BJ (cell line): ENCODE measurements around the gene CCDC136. TPM values are rescaled to one million over a fixed set of nuclear protein-coding genes. Genes with fewer than 3 reads are reported as not detected.

ENCODE experiments used
- CTCF ChIA-PET: fragments of 350-600 bp; formaldehyde crosslinking; extraction: SDS; loops from one replicate; lab custom pipeline; 2021; ENCODE audit warnings: antibody characterized with exemption, inconsistent platforms; lab: Yijun Ruan, JAX
- POLR2A ChIA-PET: fragments of 300-600 bp; sonication (Branson Sonifier 250); formaldehyde crosslinking; extraction: SDS; loops from one replicate; lab custom pipeline; 2021; ENCODE audit warnings: antibody characterized with exemption; lab: Charles Lee
- DNase-seq: peaks from one replicate; pipeline ENCODE4 v3.0.0-alpha.2; 2011; ENCODE audit warnings: low read depth
- H3K27me3 ChIP-seq: 2 replicates; pipeline ENCODE4 v1.6.0; 2011; ENCODE audit warnings: low read length; ENCODE audit not compliant: control insufficient read depth, insufficient read depth
- H3K36me3 ChIP-seq: 2 replicates; pipeline ENCODE4 v1.5.1; 2011; ENCODE audit warnings: low read length; ENCODE audit not compliant: control insufficient read depth, insufficient read depth
- H3K4me3 ChIP-seq: 2 replicates; pipeline ENCODE4 v1.5.1; 2011; ENCODE audit warnings: low read depth, mild to moderate bottlenecking, control low read depth, low read length
- polyA plus RNA-seq: library from polyadenylated mRNA; depleted of rRNA; stranded (reverse); fragments of >200 nt; gene quantifications from 2 replicates; pipeline ENCODE4 v1.2.3, GENCODE V29; 2011
- TF ChIP-seq, protein P1 (sequence below): IDR thresholded peaks from 2 replicates; pipeline ENCODE4 v1.5.1; 2011; ENCODE audit warnings: low read depth, mild to moderate bottlenecking, control low read depth, inconsistent platforms, low read length, moderate library complexity; ENCODE audit not compliant: insufficient read depth

CCDC136 gene
- polyA plus RNA-seq, 1 experiment = 13.2 TPM

DNA sequence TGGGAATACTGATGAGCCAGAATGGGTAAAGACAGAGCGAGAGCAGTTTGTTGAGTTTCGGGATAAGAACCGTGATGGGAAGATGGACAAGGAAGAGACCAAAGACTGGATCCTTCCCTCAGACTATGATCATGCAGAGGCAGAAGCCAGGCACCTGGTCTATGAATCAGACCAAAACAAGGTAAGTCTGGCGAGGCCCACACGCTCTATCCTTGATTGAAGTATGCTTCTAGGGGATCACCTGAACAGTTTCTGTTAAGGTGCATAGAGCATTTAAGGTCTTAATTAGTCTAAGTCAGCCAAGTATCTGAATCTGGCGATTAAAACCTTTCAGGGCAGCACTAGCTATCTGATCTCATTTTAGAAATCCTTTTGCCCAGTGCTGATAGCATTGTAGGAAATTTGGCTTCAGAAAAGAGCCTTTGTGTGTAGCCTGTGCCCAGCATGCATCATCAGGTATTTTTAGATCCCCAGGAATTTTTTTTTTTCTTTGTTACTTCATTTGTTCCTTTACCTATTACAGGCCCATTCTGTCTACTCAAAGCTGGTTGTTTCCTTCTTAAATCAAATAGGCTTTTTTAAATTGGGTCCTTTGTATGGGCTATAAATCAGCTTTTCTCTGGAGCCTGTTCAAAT, 24.2 kb upstream of the CCDC136 start:
- TF ChIP-seq, protein P1, sequence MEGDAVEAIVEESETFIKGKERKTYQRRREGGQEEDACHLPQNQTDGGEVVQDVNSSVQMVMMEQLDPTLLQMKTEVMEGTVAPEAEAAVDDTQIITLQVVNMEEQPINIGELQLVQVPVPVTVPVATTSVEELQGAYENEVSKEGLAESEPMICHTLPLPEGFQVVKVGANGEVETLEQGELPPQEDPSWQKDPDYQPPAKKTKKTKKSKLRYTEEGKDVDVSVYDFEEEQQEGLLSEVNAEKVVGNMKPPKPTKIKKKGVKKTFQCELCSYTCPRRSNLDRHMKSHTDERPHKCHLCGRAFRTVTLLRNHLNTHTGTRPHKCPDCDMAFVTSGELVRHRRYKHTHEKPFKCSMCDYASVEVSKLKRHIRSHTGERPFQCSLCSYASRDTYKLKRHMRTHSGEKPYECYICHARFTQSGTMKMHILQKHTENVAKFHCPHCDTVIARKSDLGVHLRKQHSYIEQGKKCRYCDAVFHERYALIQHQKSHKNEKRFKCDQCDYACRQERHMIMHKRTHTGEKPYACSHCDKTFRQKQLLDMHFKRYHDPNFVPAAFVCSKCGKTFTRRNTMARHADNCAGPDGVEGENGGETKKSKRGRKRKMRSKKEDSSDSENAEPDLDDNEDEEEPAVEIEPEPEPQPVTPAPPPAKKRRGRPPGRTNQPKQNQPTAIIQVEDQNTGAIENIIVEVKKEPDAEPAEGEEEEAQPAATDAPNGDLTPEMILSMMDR = no peak
- Histone ChIP-seq H3K36me3 (peaks cover 21% of the 10 kb centered on the region), H3K27me3 (no peaks in the 10 kb centered on the region), H3K4me3 (no peak overlapping the region)
- ChIA-PET POLR2A (no interaction called here), CTCF (interaction anchor here (0.6 to 0.7 kb wide), 2 partner anchors 63 to 341 kb away, joined by 4 to 5 read pairs; no protein-coding TSS in a partner anchor)
- no peak for DNase-seq

DNA sequence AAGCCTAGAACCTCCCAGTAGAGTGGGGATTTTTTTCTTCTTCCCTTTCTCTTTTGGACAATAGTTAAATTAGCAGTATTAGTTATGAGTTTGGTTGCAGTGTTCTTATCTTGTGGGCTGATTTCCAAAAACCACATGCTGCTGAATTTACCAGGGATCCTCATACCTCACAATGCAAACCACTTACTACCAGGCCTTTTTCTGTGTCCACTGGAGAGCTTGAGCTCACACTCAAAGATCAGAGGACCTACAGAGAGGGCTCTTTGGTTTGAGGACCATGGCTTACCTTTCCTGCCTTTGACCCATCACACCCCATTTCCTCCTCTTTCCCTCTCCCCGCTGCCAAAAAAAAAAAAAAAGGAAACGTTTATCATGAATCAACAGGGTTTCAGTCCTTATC, 21.5 kb upstream of the CCDC136 start:
- POLR2A ChIA-PET = no interaction called here
- TF ChIP-seq, protein P1 = no peak
- CTCF ChIA-PET = interaction anchor here (0.7 kb wide), 1 partner anchor 12 kb away, joined by 3 read pairs; no protein-coding TSS in a partner anchor
- H3K27me3 ChIP-seq = no peaks in the 10 kb centered on the region
- no peak overlapping the region for H3K4me3 ChIP-seq
- peaks cover 17% of the 10 kb centered on the region for H3K36me3 ChIP-seq
- DNase-seq = no peak

DNA sequence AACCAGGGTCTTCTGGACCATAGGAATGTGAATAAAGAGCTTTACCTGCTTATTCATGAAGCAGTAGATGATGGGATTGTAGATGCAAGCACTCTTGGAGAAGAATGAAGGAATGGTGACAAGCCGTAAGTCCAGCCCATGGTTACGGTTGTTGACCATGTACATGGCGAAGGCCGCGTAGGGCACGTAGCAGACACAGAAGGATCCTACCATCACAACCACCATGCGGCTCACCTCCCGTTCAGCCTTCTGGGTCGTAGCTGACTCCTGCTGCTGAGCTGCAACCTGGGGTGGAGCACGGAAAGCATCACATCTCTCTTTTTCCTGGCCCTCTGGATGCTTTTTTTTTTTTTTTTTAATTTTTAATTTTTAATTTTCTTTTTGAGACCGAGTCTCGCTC, 18.2 kb upstream of the CCDC136 start:
- TF ChIP-seq, protein P1 = no peak
- Histone ChIP-seq H3K36me3 (peaks cover 12% of the 10 kb centered on the region), H3K27me3 (no peaks in the 10 kb centered on the region), H3K4me3 (no peak overlapping the region)
- ChIA-PET CTCF (no interaction called here), POLR2A (no interaction called here)
- no peak for DNase-seq

DNA sequence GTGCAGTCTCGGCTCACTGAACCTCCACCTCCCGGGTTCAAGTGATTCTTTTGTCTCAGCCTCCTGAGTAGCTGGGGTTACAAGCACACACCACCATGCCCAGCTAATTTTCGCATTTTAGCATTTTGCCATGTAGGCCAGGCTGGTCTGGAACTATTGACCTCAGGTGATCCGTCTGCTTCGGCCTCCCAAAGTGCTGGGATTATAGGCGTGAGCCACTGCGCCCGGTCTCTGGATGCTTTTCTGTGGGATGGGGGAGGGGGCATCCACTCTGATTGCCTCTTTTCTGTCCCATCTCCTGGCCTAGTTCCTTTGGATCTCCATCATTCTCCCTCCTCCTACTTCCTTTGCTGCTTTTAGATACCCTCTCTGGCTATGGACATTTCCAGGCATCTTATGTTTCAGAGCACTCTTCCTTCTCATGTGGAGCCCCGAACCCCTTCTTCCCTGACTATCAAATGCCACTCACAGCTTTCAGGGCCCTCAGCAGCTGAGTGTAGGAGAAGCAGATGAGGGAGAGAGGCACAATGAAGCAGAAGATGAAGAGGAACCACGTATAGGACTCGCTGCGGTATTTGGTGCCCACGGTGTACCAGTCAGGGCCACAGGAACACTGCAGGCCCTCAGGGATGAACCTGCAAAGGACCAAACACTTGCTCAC, 17.6 kb upstream of the CCDC136 start:
- TF ChIP-seq, protein P1 = no peak
- DNase-seq = no peak
- Histone ChIP-seq H3K36me3 (peaks cover 10% of the 10 kb centered on the region), H3K27me3 (no peaks in the 10 kb centered on the region), H3K4me3 (no peak overlapping the region)
- POLR2A ChIA-PET = no interaction called here
- CTCF ChIA-PET = no interaction called here

DNA sequence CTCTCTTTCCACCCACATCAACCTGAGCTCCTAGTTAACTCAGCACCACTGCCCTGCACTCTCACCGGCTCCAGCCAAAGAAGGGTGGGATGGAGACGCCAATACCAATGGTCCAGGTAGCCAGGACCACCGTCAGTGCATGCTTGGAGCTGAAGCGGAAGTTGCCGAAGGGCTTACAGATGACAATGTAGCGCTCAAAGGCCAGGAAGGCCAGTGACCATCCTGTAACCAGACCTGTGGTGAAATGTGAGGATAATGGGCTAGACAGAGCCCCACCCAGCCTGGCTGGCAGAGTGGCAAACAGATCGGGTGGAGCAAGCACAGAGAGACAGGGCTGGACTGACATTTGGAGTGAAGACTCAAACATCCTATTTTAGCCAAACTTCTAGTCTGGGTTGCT, 16.8 kb upstream of the CCDC136 start:
- ChIA-PET CTCF (no interaction called here), POLR2A (no interaction called here)
- peaks cover 8% of the 10 kb centered on the region for H3K36me3 ChIP-seq
- no peaks in the 10 kb centered on the region for H3K27me3 ChIP-seq
- TF ChIP-seq, protein P1 = no peak
- DNase-seq = no peak
- H3K4me3 ChIP-seq = no peak overlapping the region
